GM21825 (cell line): ENCODE measurements around the gene PNMA1.

Source experiments
- ATAC-seq: cut with Tn5 transposase; IDR thresholded peaks from one replicate; pipeline ENCODE4 v1.9.1; 2021; ENCODE audit warnings: mild to moderate bottlenecking, moderate library complexity; ENCODE audit not compliant: unreplicated experiment

PNMA1 gene

GRCh38 chr14:73739174-73739898 is 25.2 kb upstream of the PNMA1 start:
- ATAC-seq, result no peak

- no peak for ATAC-seq
These were observed 24.5 kb upstream of the PNMA1 start for GRCh38 chr14:73738518-73739173.

- ATAC-seq, result no peak
These were observed 22.7 kb upstream of the PNMA1 start for GRCh38 chr14:73736842-73737241.

GRCh38 chr14:73732006-73732405 is 17.8 kb upstream of the PNMA1 start:
- no peak for ATAC-seq

GRCh38 chr14:73731111-73731510 is 16.9 kb upstream of the PNMA1 start:
- no peak for ATAC-seq

GRCh38 chr14:73729556-73730265 is 15.5 kb upstream of the PNMA1 start:
- no peak for ATAC-seq

- no peak for ATAC-seq
These were observed 14.6 kb upstream of the PNMA1 start for GRCh38 chr14:73728717-73729330.

GRCh38 chr14:73727166-73727565 is 13.0 kb upstream of the PNMA1 start:
- ATAC-seq, result no peak

- no peak for ATAC-seq
These were observed 12.1 kb upstream of the PNMA1 start for GRCh38 chr14:73726025-73726961.

- no peak for ATAC-seq
These were observed 11.2 kb upstream of the PNMA1 start for GRCh38 chr14:73725116-73726024.

- no peak for ATAC-seq
These were observed 10.5 kb upstream of the PNMA1 start for GRCh38 chr14:73724696-73725095.

GRCh38 chr14:73723797-73724661 is 9.8 kb upstream of the PNMA1 start:
- ATAC-seq, result no peak

GRCh38 chr14:73723406-73723796 is 9.2 kb upstream of the PNMA1 start:
- ATAC-seq, result no peak

GRCh38 chr14:73722581-73722980 is 8.4 kb upstream of the PNMA1 start:
- ATAC-seq, result no peak

GRCh38 chr14:73721101-73721821 is 7.1 kb upstream of the PNMA1 start:
- no peak for ATAC-seq

GRCh38 chr14:73720636-73721035 is 6.5 kb upstream of the PNMA1 start:
- ATAC-seq, result no peak

- no peak for ATAC-seq
These were observed 5.6 kb upstream of the PNMA1 start for GRCh38 chr14:73719791-73720190.

GRCh38 chr14:73719361-73719760 is 5.2 kb upstream of the PNMA1 start:
- no peak for ATAC-seq
